Activated B cell treated with CpG ODN at 0.5 μM for 24 hours (primary cell): ENCODE measurements around the gene ARL4D. TPM values are rescaled to one million over a fixed set of nuclear protein-coding genes. Genes with fewer than 3 reads are reported as not detected.

Experiments
- ATAC-seq: fragments of 200-7000 bp; cut with Tn5 transposase; one replicate; pipeline ENCODE4 v1.10.0; 2021; ENCODE audit warnings: low read depth, mild to moderate bottlenecking, moderate library complexity
- CTCF ChIA-PET: fragments of 350-600 bp; sonication (Branson Sonifier 250); formaldehyde crosslinking; loops from one replicate; lab custom pipeline; 2021; ENCODE audit warnings: antibody characterized with exemption; lab: Charles Lee
- POLR2A ChIA-PET: fragments of 350-600 bp; sonication (Branson Sonifier 250); formaldehyde crosslinking; loops from one replicate; lab custom pipeline; 2021; ENCODE audit warnings: antibody characterized with exemption; lab: Charles Lee
- DNase-seq: peaks from one replicate; pipeline ENCODE4 v3.0.0; 2022
- H3K27ac Mint-ChIP-seq: one replicate; pipeline ENCODE4 v1.8.0; 2020; ENCODE audit warnings: mixed read lengths
- H3K27me3 Mint-ChIP-seq: one replicate; pipeline ENCODE4 v1.8.0; 2021; ENCODE audit warnings: mixed read lengths
- H3K36me3 Mint-ChIP-seq: one replicate; pipeline ENCODE4 v1.8.0; 2021; ENCODE audit warnings: low read depth, mixed read lengths
- H3K4me1 Mint-ChIP-seq: one replicate; pipeline ENCODE4 v1.8.0; 2021; ENCODE audit warnings: mixed read lengths
- H3K4me3 Mint-ChIP-seq: one replicate; pipeline ENCODE4 v1.8.0; 2020; ENCODE audit warnings: mild to moderate bottlenecking, mixed read lengths
- H3K9me3 Mint-ChIP-seq: one replicate; pipeline ENCODE4 v1.8.0; 2020; ENCODE audit warnings: mixed read lengths
- CTCF ChIP-seq: fragments of 200-600 bp; IDR thresholded peaks from one replicate; pipeline ENCODE4 v1.8.0; 2022; ENCODE audit warnings: antibody characterized with exemption, mild to moderate bottlenecking
- intact Hi-C: fragments of 100-400 bp; cut with micrococcal nuclease; formaldehyde crosslinking; loops from one replicate; pipeline ENCODE4 v1.15.1; 2024
- total RNA-seq: library from RNA; stranded (reverse); gene quantifications from 2 replicates; pipeline ENCODE4 v1.2.3, GENCODE V29; 2022

Gene ARL4D
- total RNA-seq, 1 donor from 2014 or later, result 5.8 TPM

DNA sequence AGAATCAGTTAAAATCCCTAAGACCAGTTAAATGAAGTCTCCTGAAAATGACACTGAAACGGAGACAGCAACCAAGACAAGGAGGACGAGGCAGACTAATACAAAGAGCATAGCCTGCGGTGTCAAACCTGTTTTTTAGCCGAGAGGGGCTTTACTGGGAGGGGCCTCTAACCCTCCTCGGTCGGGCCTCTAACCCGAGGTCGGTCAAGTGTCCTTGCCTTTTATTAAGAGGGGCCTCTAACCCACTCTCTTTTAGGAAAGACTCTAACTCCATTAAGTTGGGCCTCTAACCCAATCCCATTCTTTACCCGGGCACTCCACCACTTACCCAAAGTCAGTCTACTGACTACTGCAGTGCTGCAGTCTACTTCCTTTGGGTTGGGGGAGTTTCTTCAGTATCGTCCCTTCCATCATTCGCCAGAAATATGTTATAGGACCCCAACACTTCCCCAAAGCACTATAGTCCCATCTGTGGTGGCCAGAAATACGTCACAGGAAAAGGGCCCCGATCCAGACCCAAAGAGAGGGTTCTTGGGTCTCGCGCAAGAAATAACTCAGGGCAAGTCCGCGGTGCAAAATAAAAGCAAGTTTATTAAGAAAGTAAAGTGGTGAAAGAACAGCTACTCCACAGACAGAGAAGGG, 39.2 kb upstream of the ARL4D start:
- intact Hi-C loops, result loop anchor here (1.0 kb wide), 2 partner anchors 9 to 124 kb away; partner anchors contain the start of gene DHX8
- H3K4me3 Mint-ChIP-seq, result peak overlapping the region; percentile 93
- H3K4me1 Mint-ChIP-seq, result peaks cover 15% of the 10 kb centered on the region
- H3K9me3 Mint-ChIP-seq, result no peaks in the 10 kb centered on the region
- ATAC-seq (no peak), DNase-seq (no peak)
- H3K36me3 Mint-ChIP-seq, result peaks cover 8% of the 10 kb centered on the region
- H3K27ac Mint-ChIP-seq, result peak overlapping the region; percentile 100
- ChIA-PET POLR2A (interaction anchor here (0.5 to 7.7 kb wide), 12 partner anchors 10 to 1416 kb away, joined by 3 to 195 read pairs (median 28); partner anchors contain the start of genes ARL4D, DHX8, IFI35 and TMEM106A), CTCF (no interaction called here)
- no peak for TF ChIP-seq CTCF
- peaks cover 2% of the 10 kb centered on the region for H3K27me3 Mint-ChIP-seq

DNA sequence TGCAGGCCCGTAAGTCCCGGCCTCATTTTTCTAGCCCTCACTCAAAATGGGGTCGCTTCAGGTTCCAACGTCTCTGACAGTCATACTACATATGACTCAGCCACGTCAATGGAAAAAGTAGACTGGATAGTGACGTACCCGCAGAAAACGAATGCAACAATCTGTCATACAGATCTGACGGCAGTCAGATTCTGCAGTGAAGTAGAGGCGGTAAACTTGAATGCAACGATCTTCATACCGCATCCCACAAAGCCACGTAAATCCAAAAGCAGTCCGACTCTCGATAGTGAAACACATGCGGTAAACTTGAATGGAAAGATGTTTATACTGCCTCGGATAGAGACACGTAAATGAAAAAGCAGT, 38.4 kb upstream of the ARL4D start:
- Mint-ChIP-seq H3K36me3 (peaks cover 8% of the 10 kb centered on the region), H3K4me1 (peaks cover 15% of the 10 kb centered on the region), H3K4me3 (peak overlapping the region; percentile 93), H3K9me3 (no peaks in the 10 kb centered on the region), H3K27me3 (peaks cover 2% of the 10 kb centered on the region), H3K27ac (peak overlapping the region; percentile 100)
- DNase-seq (no peak), ATAC-seq (no peak)
- POLR2A ChIA-PET, result interaction anchor here (0.6 to 7.7 kb wide), 35 partner anchors 8 to 1112 kb away, joined by 3 to 195 read pairs (median 5); partner anchors contain the start of genes ARL4D, DHX8, IFI35 and NBR1
- CTCF ChIA-PET, result interaction anchor here (0.7 to 1.1 kb wide), 2 partner anchors 28 to 124 kb away, joined by 3 to 5 read pairs; partner anchors contain the start of gene DHX8
- intact Hi-C loops, result loop anchor here (1.0 kb wide), 2 partner anchors 8 to 123 kb away; partner anchors contain the start of gene DHX8
- no peak for TF ChIP-seq CTCF

DNA sequence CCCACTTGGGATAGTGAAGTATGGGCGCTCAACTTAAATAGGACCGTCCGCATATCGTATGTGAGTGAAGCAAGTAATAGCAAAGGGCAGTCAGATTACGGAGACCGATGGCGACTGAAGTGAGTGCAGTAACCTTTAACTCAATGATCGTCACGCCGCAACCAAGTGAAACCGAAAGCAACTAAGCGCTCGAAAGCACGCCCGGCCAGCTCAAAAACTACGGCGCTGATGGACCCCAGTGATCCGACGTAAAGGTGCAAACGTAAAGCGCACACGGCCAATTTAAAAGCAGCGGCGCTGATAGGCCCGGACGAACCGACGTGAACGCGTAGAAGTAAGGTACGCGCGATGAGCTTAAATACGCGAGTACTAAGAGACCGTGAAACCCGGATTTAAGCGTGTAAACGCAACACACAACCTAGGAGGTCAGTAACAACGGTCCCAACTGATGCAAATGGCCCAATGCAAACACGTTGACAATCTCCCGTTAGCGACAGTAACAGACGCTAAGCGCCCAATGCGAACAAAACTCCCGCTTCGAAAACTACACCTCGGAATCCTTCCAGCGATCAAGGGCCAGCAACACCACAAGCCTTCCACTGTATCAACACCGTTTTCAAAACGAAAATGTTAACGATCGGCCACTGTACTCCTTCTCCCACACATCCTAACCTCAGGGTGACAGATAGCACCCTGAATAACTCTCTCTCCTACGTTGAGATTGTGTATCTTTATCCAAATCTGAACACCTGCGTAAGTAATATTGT, 37.9 kb upstream of the ARL4D start:
- H3K27ac Mint-ChIP-seq, result peak overlapping the region; percentile 100
- peaks cover 8% of the 10 kb centered on the region for H3K36me3 Mint-ChIP-seq
- peak overlapping the region; percentile 93 for H3K4me3 Mint-ChIP-seq
- ChIA-PET POLR2A (interaction anchor here (0.6 to 7.7 kb wide), 41 partner anchors 8 to 1113 kb away, joined by 3 to 195 read pairs (median 5); partner anchors contain the start of genes ARL4D, DHX8, IFI35 and NBR1), CTCF (interaction anchor here (0.7 to 1.2 kb wide), 3 partner anchors 27 to 123 kb away, joined by 3 to 5 read pairs (median 3); partner anchors contain the start of gene DHX8)
- H3K9me3 Mint-ChIP-seq, result no peaks in the 10 kb centered on the region
- peak; percentile 76 for ATAC-seq
- intact Hi-C loops, result loop anchor here (1.0 kb wide), 4 partner anchors 7 to 122 kb away; partner anchors contain the start of gene DHX8
- peaks cover 2% of the 10 kb centered on the region for H3K27me3 Mint-ChIP-seq
- H3K4me1 Mint-ChIP-seq, result peaks cover 15% of the 10 kb centered on the region
- peak; percentile 65 for DNase-seq
- TF ChIP-seq CTCF, result no peak

DNA sequence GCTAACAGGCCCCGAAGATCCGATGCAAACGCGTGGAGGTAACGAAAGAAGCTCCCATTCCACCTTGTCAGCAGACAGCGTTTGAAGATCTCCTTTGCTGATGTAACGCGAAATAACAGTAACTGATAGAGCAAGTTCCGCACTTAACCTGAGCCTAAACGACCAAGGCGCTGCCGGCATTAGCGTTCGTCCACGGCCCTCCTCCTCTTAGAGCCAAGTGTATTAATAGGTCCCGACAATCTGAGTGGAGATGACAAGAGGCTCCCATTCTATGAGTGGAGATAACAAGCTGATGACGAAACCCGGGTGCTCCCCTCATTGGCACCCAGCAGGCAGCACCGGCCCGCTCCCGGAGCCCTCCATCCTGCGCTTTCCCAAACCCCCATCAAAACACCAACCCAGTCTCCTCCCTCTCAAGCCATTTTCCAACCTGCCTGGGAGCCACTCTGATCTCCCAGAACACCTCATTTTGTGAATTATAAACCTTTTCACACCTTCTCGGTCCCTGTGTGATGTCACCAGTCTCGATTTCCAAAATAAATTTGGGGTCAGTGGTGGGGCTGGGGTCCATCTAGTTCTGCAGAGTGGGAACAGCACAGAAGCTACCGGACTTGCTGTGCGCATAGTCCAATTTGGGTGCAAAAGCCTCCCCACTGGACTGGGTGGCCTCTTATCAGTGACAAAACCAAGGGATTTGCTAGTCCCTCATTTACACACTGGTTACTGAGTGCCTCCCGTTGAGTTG, 35.4 kb upstream of the ARL4D start:
- ChIA-PET CTCF (no interaction called here), POLR2A (interaction anchor here (3.7 to 4.1 kb wide), 2 partner anchors 24 to 120 kb away, joined by 68 to 180 read pairs; partner anchors contain the start of gene DHX8)
- Mint-ChIP-seq H3K9me3 (no peaks in the 10 kb centered on the region), H3K36me3 (peaks cover 8% of the 10 kb centered on the region), H3K27me3 (peaks cover 2% of the 10 kb centered on the region), H3K27ac (peak overlapping the region; percentile 69), H3K4me1 (peaks cover 31% of the 10 kb centered on the region), H3K4me3 (no peak overlapping the region)
- DNase-seq (no peak), ATAC-seq (no peak)
- intact Hi-C loops, result no loop called here
- no peak for TF ChIP-seq CTCF
